Measurements from ENCODE around the gene METAP1D.
"Not testable (repeated sequence)": the region's sequence is repeated elsewhere in the genome, so short reads cannot be mapped to it uniquely, and the experiment has no call there.

METAP1D gene

GRCh38 chr2:171997031-171997430 lies 2.7 kb upstream of the METAP1D start:
- DNase-seq (ENCODE audit: low spot score): not testable (repeated sequence)

GRCh38 chr2:171999161-171999560 lies 592 bp upstream of the METAP1D start:
- no peak for DNase-seq (ENCODE audit: low spot score)

DNA sequence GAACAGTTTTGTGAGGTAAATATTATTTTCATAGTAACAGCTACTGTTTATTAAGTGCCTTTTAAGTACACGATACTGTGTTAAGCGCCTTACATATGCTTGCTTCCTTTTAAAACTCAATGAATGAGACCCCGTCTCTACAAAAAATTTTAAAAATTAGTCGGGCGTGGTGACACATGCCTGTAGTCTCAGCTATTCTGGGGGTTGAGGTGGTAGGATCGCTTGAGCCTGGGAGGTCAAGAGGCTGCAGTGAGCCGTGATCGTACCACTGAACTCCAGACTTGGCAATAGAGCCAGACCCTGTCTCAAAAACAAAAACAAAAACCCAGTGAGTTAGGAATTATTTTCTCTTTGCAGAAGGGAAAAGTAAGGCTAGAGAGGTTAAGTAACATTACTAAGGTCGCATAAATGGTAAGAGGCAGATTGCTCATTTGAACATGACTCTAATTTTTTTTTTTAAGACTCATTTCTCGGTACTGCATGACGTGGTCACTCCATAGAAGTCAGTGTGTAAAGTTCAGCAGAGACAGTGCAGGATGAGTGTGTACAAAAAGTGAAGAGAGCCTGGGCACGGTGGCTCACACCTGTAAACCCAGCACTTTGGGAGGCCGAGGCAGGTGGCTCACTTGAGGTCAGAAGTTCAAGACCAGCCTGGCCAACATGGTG lies 1.1 kb downstream of the METAP1D start:
- no peak for DNase-seq (ENCODE audit: low spot score)

- no peak for DNase-seq (ENCODE audit: low spot score)
These were observed 7.6 kb downstream of the METAP1D start for GRCh38 chr2:172007372-172007771.

- DNase-seq (ENCODE audit: low spot score): no peak
These were observed 10.1 kb downstream of the METAP1D start for GRCh38 chr2:172009823-172010222.

DNA sequence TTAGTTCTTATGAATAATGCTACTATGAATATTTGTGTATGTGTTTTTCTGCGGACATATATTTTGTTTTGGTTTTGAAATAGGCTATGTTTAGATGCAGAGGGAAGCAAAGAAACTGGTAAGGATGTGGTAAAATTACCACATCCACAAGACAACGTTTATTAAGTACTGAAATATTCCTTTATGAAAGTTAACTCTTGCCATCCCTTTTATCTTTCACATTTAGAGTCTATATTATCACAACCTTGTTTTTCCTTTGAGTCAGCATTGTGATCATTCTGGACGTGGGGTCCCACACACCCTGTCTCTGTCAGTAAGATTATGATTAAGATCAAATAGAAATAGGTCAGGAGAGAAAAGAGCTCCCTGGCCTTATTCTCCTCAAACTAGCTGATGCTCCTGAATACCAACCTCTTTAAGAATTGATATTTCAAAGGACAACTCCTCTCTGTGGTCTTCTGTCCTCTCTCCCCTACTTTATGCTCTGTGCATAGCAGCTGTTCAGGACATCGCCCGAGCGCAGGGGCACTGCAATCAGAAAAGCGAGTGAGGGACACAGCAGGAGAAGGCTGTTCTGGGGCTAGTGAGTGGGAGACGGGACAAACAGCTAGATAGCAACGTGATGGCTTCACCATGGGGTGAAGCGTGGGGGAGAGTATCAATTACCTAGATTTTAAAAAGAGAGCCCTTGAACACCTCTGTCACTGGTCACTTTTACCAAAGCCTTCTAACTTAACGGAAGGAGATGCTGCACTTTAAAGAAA lies 12.2 kb downstream of the METAP1D start:
- no peak for DNase-seq (ENCODE audit: low spot score)

GRCh38 chr2:172012677-172013391 lies 13.1 kb downstream of the METAP1D start:
- DNase-seq (ENCODE audit: low spot score): no peak

DNA sequence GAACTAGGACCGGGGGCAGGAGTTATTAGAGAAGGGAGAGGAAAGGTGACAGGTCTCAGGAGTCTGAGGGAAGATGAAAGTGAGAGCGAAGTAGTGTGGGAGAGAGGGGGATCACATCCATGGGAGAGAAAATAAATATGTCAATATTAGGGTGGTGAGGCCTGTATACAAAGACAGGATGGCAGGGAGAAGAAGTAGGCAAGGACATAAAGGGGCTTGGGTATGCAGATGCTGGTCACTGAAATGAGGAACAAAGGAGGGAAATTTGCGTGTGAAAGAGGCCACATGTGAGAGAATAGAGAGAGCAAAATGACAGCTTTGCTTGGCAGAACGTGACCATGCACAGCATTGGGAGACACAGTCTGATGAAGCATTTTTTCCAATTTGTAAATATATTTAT lies 13.6 kb downstream of the METAP1D start:
- DNase-seq (ENCODE audit: low spot score): no peak

DNA sequence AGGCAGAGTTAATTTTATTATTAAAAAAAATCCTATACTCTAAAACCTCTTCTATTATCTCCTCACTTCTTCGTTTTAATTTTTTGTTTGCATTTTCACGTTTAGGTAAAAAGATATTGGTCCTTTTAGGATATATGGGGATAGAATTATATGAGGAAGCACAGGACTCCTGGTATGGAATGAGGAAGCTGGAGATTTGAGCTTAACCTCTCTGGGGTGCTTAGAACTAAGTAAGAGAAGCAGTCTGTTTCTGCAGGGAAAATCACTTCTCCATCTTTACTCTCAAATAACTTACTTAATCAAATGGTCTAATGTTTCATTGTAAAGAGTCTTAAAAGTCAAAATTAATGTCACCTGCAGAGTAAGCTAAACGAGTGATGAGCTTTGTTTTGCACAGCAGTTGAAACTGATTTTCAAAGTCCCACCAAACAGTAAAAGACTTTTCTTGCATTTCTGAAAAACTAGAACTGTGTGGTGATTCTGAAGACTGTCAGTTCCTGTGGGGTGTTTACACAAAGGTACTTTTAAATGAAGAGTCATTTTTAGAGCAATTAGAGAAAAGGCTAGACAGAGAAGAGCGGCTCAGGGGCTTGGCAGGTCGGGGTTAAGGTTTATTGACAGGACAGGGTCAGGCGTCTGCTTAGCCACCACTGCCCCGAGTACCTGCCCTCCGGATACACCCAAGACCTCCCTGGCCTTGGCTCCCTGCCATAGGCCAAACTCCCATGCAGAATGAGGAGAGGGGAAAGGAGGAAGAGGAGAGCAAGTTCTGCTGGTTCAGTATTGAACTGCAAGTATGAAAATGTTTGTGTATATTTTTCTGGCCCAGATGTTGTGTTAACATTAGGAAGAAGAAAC lies 21.6 kb downstream of the METAP1D start:
- no peak for DNase-seq (ENCODE audit: low spot score)

GRCh38 chr2:172021955-172022354 lies 22.2 kb downstream of the METAP1D start:
- no peak for DNase-seq (ENCODE audit: low spot score)

DNA sequence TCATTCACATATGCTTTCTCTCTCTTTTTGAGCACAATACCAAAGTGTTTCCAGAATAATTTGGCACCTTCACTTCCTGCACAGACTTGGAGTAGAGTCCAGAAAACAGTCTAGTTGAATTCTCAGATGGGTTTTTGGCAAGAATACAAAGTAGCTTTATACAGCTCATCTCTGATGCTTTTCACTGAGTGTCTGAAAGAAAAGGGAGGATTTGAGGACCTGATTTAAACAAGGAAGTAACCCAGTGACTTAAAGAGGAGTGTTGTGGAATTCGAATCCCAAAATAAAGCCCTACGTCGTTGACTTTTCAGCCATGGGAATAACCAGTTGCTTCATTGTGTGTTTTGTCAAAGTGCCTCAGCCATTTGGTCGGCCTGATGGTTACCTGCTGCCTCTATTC lies 31.8 kb downstream of the METAP1D start:
- no peak for DNase-seq (ENCODE audit: low spot score)

- DNase-seq (ENCODE audit: low spot score): no peak
These were observed 38.4 kb downstream of the METAP1D start for GRCh38 chr2:172038121-172038520.

GRCh38 chr2:172038604-172039003 lies 38.9 kb downstream of the METAP1D start:
- no peak for DNase-seq (ENCODE audit: low spot score)

- no peak for DNase-seq (ENCODE audit: low spot score)
These were observed 39.4 kb downstream of the METAP1D start for GRCh38 chr2:172039011-172039704.

GRCh38 chr2:172040311-172040710 lies 40.6 kb downstream of the METAP1D start:
- no peak for DNase-seq (ENCODE audit: low spot score)

- no peak for DNase-seq (ENCODE audit: low spot score)
These were observed 46.4 kb downstream of the METAP1D start for GRCh38 chr2:172046080-172046678.

- DNase-seq (ENCODE audit: low spot score): no peak
These were observed 47.3 kb downstream of the METAP1D start for GRCh38 chr2:172046866-172047565.

- no peak for DNase-seq (ENCODE audit: low spot score)
These were observed 48.1 kb downstream of the METAP1D start for GRCh38 chr2:172047566-172048507.
